ENCODE measurements around the gene COL25A1. TPM values are rescaled to one million over a fixed set of nuclear protein-coding genes. Genes with fewer than 3 reads are reported as not detected.

The COL25A1 gene
- total RNA-seq, 1 experiment from 2014 or later = not detected

DNA sequence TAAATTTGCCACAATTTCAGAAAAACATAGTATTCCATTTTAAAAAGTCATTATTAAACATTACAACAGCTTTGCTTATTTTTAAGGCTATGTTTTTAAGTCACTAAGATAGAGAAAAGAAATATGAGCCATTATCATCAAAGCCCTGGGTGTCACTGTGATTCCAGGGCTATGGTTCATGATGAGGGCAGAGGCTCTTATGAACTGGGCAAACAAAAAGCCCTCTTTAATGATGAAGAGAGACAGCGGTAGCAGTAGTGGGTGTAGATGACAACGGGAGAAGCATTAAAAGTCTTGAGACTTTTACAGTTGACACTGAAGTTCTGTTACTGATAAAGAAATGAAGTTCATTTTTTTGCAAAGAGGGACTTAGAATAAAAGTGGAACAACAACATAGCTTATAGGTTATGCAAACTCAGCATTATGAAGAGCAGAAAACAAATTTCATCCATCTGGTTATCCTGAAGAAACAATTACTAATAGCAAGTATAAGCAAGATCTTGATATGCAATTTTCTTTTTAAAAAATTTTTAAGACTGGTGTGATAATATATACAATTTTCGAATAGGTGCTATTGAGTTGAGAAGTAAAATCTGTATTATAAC is 336.9 kb downstream of the COL25A1 start:
- Histone ChIP-seq H3K79me2 (ENCODE audit: insufficient read depth, low read length) (no peaks in the 10 kb centered on the region), H3K27ac (ENCODE audit: low read depth, low read length) (no peak overlapping the region), H3K4me1 (ENCODE audit: control insufficient read depth in 1 of 2, insufficient read depth in 2 of 2, low read length in 2 of 2) (no peaks in the 10 kb centered on the region), H3K4me2 (ENCODE audit: low read length) (no peak overlapping the region), H3K27me3 (ENCODE audit: insufficient read depth, low read length) (peaks cover 37% of the 10 kb centered on the region), H3K9me3 (ENCODE audit: control insufficient read depth in 1 of 2, insufficient read depth in 1 of 2, low read depth in 1 of 2, low read length in 2 of 2) (no peaks in the 10 kb centered on the region), H3K36me3 (ENCODE audit: control insufficient read depth in 1 of 2, insufficient read depth in 2 of 2, low read length in 2 of 2) (no peaks in the 10 kb centered on the region), H3K9me2 (ENCODE audit: insufficient read depth) (no peaks in the 10 kb centered on the region), H2AFZ (ENCODE audit: low read depth, low read length, poor library complexity, severe bottlenecking) (no peak overlapping the region), H3K9ac (ENCODE audit: low read length) (no peak overlapping the region), H3K4me3 (replicated peaks in 1 of 2; ENCODE audit: low read depth in 1 of 2, low read length in 2 of 2) (no peak overlapping the region), H4K20me1 (ENCODE audit: insufficient read depth) (no peaks in the 10 kb centered on the region)
- no peak for ATAC-seq
- ChIA-PET POLR2A (no interaction called here), RAD21 (ENCODE audit: low non-redundant PET in 1 of 2, low total read pairs in 2 of 2, uncharacterized antibody in 2 of 2, unreplicated experiment in 2 of 2) (no interaction called here), CTCF (no interaction called here)
- BruUV-seq (replicated peaks) = no TSS peak
- no peak for TF ChIP-seq EGR1 (IDR thresholded peaks at IDR 0.05; ENCODE audit: low read depth)
- TF ChIP-seq POLR2A (IDR thresholded peaks at IDR 0.05; ENCODE audit: borderline replicate concordance, extremely low read depth, insufficient read depth, insufficient read length) = no peak
- TF ChIP-seq, protein P1, sequence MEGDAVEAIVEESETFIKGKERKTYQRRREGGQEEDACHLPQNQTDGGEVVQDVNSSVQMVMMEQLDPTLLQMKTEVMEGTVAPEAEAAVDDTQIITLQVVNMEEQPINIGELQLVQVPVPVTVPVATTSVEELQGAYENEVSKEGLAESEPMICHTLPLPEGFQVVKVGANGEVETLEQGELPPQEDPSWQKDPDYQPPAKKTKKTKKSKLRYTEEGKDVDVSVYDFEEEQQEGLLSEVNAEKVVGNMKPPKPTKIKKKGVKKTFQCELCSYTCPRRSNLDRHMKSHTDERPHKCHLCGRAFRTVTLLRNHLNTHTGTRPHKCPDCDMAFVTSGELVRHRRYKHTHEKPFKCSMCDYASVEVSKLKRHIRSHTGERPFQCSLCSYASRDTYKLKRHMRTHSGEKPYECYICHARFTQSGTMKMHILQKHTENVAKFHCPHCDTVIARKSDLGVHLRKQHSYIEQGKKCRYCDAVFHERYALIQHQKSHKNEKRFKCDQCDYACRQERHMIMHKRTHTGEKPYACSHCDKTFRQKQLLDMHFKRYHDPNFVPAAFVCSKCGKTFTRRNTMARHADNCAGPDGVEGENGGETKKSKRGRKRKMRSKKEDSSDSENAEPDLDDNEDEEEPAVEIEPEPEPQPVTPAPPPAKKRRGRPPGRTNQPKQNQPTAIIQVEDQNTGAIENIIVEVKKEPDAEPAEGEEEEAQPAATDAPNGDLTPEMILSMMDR (IDR thresholded peaks at IDR 0.05 in 2 of 3, conservative IDR thresholded peaks at IDR 0.05 in 1 of 3; ENCODE audit: borderline replicate concordance in 1 of 3, insufficient read depth in 1 of 3, low read depth in 2 of 3, low read length in 2 of 3) = no peak
- TF ChIP-seq ELF1 (IDR thresholded peaks at IDR 0.05; ENCODE audit: borderline replicate concordance, low read depth) = no peak
- no peak for TF ChIP-seq EZH2phosphoT487 (IDR thresholded peaks at IDR 0.05; ENCODE audit: borderline replicate concordance)
- TF ChIP-seq, protein P2, sequence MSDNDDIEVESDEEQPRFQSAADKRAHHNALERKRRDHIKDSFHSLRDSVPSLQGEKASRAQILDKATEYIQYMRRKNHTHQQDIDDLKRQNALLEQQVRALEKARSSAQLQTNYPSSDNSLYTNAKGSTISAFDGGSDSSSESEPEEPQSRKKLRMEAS (IDR thresholded peaks at IDR 0.05) = no peak
- no peak for TF ChIP-seq SIN3A (IDR thresholded peaks at IDR 0.05; ENCODE audit: low read depth)
- TF ChIP-seq, protein P3, sequence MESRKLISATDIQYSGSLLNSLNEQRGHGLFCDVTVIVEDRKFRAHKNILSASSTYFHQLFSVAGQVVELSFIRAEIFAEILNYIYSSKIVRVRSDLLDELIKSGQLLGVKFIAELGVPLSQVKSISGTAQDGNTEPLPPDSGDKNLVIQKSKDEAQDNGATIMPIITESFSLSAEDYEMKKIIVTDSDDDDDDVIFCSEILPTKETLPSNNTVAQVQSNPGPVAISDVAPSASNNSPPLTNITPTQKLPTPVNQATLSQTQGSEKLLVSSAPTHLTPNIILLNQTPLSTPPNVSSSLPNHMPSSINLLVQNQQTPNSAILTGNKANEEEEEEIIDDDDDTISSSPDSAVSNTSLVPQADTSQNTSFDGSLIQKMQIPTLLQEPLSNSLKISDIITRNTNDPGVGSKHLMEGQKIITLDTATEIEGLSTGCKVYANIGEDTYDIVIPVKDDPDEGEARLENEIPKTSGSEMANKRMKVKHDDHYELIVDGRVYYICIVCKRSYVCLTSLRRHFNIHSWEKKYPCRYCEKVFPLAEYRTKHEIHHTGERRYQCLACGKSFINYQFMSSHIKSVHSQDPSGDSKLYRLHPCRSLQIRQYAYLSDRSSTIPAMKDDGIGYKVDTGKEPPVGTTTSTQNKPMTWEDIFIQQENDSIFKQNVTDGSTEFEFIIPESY (IDR thresholded peaks at IDR 0.05; ENCODE audit: extremely low read depth, insufficient replicate concordance, low read length) = no peak
- TF ChIP-seq CBX3 (IDR thresholded peaks at IDR 0.05; ENCODE audit: low read depth) = no peak
- TF ChIP-seq, protein P4, sequence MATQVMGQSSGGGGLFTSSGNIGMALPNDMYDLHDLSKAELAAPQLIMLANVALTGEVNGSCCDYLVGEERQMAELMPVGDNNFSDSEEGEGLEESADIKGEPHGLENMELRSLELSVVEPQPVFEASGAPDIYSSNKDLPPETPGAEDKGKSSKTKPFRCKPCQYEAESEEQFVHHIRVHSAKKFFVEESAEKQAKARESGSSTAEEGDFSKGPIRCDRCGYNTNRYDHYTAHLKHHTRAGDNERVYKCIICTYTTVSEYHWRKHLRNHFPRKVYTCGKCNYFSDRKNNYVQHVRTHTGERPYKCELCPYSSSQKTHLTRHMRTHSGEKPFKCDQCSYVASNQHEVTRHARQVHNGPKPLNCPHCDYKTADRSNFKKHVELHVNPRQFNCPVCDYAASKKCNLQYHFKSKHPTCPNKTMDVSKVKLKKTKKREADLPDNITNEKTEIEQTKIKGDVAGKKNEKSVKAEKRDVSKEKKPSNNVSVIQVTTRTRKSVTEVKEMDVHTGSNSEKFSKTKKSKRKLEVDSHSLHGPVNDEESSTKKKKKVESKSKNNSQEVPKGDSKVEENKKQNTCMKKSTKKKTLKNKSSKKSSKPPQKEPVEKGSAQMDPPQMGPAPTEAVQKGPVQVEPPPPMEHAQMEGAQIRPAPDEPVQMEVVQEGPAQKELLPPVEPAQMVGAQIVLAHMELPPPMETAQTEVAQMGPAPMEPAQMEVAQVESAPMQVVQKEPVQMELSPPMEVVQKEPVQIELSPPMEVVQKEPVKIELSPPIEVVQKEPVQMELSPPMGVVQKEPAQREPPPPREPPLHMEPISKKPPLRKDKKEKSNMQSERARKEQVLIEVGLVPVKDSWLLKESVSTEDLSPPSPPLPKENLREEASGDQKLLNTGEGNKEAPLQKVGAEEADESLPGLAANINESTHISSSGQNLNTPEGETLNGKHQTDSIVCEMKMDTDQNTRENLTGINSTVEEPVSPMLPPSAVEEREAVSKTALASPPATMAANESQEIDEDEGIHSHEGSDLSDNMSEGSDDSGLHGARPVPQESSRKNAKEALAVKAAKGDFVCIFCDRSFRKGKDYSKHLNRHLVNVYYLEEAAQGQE (IDR thresholded peaks at IDR 0.05; ENCODE audit: low read depth) = no peak
- TF ChIP-seq JUND (IDR thresholded peaks at IDR 0.05) = no peak
- no peak for TF ChIP-seq FOSL1 (IDR thresholded peaks at IDR 0.05; ENCODE audit: low read depth)
- no peak for TF ChIP-seq EZH2 (IDR thresholded peaks at IDR 0.05)
- TF ChIP-seq ZNF274 (IDR thresholded peaks at IDR 0.05; ENCODE audit: low read depth, low read length) = no peak
- intact Hi-C loops (cut with micrococcal nuclease) = no loop called here
- no peak for DNase-seq (ENCODE audit: low read depth, low spot score)
